Erythroblast (primary cell): ENCODE data around the gene NALF2.

Source experiments
- GATA1 ChIP-seq: IDR thresholded peaks from 2 replicates; pipeline ENCODE4 v1.6.1; 2011; ENCODE audit warnings: low read depth, mild to moderate bottlenecking, control low read depth, low read length, moderate library complexity
- POLR2A ChIP-seq: IDR thresholded peaks from 2 replicates; pipeline ENCODE4 v1.6.1; 2011; ENCODE audit warnings: mild to moderate bottlenecking, low read length

GRCh38 chrX:69539437-69539836 is 35.3 kb downstream of the NALF2 start:
- TF ChIP-seq POLR2A (no peak), GATA1 (no peak)
